GM12873 (cell line): Measurements from ENCODE around the gene SOWAHB.

Experiments
- CTCF ChIP-seq: IDR thresholded peaks from 2 replicates; pipeline ENCODE4 v1.5.1; 2012; ENCODE audit warnings: low read depth, mild to moderate bottlenecking, moderate library complexity, low read length, control low read depth; ENCODE audit not compliant: insufficient read depth; ENCODE audit errors: missing control alignments

SOWAHB gene

DNA sequence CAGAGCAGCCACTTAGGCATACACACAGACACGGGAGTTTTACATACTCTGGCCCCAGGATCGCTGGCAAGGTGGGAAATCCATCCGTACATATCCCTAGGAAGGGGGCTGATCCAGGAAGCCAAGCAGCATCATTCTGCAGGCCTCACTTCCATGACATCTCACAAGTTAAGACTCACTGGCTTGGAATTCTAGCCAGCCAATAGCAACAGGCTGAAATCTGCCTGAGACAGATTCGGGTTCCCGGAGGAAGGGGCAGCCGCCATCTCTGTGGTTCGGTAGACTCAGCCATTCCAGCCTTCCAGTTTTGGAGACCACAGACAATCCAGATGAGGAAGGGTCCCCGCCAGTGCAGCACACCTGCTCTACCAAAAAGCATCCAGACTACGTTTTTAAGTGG lies 31.3 kb downstream of the SOWAHB start:
- TF ChIP-seq CTCF: no peak

DNA sequence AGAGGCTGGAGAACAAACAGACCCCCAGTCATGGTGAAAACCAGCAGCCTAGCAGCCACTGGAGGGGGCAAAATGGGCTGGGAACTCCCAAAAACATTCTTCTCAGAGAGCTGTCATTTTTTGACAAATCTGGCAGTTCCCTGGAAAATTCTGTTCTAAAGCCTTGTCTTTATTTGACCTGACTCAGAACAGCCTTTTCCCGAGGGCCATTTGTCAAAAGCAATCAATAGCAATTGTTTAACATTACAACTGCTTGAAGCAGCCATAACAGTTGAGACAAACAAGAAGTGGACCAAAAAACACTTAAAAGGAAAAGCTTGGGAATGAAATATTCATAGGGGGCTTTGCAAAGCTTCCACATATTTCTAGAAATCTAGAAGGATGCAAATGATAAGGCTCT lies 39.6 kb downstream of the SOWAHB start:
- no peak for TF ChIP-seq CTCF

DNA sequence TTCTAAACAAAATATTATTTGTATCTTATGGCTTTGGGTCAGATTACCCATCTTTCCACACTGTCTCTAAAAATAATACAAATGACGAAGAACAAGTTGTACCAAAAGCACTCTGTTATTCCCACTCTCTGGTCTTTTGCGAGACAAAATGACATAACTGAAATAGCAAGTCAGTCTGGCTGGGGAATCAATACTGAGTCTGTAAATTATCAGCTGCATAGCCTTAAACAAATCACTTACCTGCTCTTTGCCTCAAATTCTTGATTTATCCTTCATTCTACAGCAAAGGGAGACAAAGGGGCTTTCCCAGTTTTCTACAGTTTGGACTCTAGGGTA lies 40.9 kb downstream of the SOWAHB start:
- no peak for TF ChIP-seq CTCF

- TF ChIP-seq CTCF: no peak
Observed at GRCh38 chr4:76856243-76857073, 41.5 kb downstream of the SOWAHB start.

- no peak for TF ChIP-seq CTCF
Observed at GRCh38 chr4:76854858-76855257, 43.1 kb downstream of the SOWAHB start.

- no peak for TF ChIP-seq CTCF
Observed at GRCh38 chr4:76851375-76851774, 46.6 kb downstream of the SOWAHB start.

- TF ChIP-seq CTCF: no peak
Observed at GRCh38 chr4:76850010-76850441, 47.9 kb downstream of the SOWAHB start.
